ENCODE data around the gene EPHX1. TPM values are rescaled to one million over a fixed set of nuclear protein-coding genes. Genes with fewer than 3 reads are reported as not detected.
"Not testable (repeated sequence)": the region's sequence is repeated elsewhere in the genome, so short reads cannot be mapped to it uniquely, and the experiment has no call there.

The EPHX1 gene
- total RNA-seq, 1 donor from 2014 or later: 76.8 TPM

DNA sequence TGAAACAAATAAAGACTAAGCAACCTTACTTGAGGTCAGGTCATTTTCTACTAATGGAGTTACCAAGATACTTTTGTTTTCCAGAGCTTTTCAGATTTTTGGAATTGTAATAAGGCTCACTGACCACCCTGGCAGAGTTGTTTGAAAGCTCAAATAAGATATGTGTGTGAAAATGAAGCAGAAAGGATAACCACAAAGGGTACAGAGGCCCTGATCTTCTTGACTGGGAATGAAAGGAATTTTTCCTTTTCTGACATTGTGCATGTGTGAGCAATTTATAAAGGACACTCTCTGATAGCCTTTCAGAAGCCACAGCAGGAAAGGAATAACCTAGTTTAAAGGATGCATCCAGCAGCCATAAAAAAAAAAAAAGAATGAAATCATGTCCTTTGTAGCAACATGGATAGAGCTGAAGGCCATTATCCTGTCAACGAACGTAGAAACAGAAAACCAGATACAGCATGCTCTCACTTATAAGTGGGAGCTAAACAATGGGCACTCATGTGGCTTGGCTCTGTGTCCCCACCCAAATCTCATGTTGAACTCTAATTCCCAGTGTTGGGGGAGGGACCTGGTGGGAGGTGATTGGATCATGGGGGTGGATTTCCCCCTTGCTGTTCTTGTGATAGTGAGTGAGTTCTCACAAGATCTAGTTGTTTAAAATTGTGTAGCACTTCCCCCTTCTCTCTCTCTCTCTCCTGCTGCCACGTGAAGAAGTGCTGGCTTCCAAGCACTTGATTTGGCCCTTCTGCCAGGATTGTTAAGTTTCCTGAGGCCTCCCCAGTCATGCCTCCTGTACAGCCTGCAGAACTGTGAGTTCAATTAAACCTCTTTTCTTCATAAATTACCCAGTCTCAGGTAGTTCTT is 35.4 kb upstream of the EPHX1 start:
- intact Hi-C loops (cut with micrococcal nuclease): loop anchor here (10.0 kb wide), 2 partner anchors 220 to 270 kb away; no protein-coding TSS in a partner anchor
- ATAC-seq: no peak
- no peak for DNase-seq

DNA sequence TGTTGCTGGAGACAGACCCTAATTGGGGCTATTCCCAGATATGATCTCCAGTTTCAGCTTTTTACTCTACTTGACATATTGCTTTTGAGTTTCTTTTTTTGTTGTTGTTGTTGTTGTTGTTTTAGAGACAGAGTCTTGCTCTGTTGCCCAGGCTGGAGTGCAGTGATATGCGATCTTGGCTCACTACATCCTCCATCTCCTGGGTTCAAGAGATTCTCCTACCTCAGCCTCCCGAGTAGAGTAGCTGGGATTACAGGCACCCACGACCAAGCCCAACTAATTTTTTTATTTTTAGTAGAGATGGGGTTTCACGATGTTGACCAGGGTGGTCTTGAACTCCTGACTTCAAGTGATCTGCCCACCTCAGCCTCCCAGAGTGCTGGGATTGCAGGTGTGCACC is 33.6 kb upstream of the EPHX1 start:
- intact Hi-C loops (cut with micrococcal nuclease): loop anchor here (10.0 kb wide), 2 partner anchors 221 to 271 kb away; no protein-coding TSS in a partner anchor
- DNase-seq (no peak), ATAC-seq (no peak)

DNA sequence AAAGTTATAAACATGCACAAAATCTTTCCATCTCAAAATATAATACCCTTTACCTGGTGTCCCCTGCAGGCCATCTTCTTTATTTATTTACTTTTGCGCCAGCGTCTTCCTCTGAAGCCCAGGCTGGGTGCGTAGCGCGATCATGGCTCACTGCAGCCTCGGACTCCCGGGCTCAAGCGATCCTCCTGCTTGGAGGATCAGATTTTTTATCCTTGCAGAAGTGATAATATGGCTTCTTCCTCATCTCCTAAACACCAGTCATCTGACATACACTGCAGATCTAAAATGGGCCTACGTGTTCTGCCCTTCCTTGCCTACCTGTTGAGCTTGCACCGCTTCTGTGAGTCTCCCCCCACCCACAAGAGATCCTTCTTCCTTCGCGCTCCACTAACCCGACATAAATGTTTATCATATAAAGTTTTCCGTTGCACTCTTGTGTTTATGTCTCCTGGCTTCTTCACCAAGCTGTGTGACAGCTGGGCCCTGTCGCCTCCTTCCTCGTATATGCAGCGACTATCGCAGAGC is 32.8 kb upstream of the EPHX1 start:
- ATAC-seq (peak; percentile 3), DNase-seq (no peak)
- intact Hi-C loops (cut with micrococcal nuclease): loop anchor here (10.0 kb wide), 2 partner anchors 222 to 272 kb away; no protein-coding TSS in a partner anchor

DNA sequence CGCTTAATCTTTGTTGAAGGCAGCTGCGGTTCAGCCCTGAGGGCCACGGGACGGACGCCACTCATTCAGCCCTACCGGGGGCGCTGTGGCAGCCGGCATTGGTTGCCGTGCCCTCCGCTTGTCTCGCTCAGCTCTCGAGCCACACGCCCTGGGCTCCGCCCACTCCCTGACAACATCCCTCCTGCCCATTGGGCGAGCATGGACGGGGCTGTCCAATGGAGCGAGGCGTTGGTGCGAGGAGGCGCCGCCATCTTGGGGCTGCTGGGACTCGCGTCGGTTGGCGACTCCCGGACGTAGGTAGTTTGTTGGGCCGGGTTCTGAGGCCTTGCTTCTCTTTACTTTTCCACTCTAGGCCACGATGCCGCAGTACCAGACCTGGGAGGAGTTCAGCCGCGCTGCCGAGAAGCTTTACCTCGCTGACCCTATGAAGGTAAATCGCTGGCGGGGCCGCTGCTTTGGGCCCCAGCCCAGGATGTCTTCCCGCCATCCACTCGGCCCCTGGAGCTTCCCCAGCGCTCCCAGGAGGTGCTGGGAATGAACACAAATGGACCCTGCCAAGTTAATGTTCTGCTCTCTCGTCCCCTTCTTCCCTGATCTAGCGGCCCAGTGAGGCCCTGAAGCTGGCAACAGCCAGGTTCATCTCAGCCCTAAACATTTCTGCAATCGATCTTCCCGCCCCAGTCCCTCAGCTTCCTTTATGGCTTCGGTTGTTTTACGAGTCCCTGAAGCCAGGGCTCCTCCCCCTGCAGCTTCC is 32.2 kb upstream of the EPHX1 start, which contains the start of gene SRP9:
Gene SRP9, plus strand, starts transcription at position 244 of the 754 bp plus-strand sequence. Its CDS starts 115 bp downstream, at position 359.
- intact Hi-C loops (cut with micrococcal nuclease): loop anchor here (10.0 kb wide), 2 partner anchors 223 to 273 kb away; no protein-coding TSS in a partner anchor
- DNase-seq (peak; percentile 99), ATAC-seq (peak; percentile 100)

DNA sequence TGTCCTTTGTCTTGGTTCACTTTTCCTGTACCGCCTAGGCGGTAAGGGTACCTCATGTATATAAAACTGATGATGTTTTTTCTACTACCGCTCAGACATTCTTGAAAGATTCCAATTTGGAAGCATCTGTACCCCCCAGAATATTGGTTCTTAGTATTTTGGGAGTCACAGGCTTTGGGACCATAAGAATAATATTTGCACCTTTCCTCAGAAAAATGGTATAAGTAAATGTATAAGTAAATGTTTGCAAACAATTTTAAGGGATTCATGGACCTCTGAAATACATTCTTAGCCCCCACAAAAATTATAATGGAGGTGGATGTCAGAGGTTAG is 31.6 kb upstream of the EPHX1 start:
- no peak for DNase-seq
- ATAC-seq: no peak
- intact Hi-C loops (cut with micrococcal nuclease): loop anchor here (10.0 kb wide), 2 partner anchors 224 to 274 kb away; no protein-coding TSS in a partner anchor

DNA sequence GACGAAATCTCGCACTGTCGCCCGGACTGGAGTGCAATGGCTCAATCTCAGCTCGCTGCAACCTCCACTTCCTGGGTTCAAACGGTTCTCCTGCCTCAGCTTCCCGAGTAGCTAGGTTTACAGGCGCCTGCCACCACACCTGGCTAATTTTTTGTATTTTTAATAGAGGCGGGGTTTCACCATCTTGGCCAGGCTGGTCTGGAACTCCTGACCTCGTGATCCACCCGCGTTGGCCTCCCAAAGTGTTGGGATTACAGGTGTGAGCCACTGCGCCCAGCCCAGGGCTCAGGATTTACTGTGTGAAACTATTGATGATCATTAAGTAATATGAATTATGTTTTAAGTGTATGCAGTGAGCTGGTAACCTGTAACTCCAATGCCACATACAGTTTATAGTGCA is 30.8 kb upstream of the EPHX1 start:
- not testable (repeated sequence) for DNase-seq, ATAC-seq
- intact Hi-C loops (cut with micrococcal nuclease): loop anchor here (10.0 kb wide), 2 partner anchors 224 to 274 kb away; no protein-coding TSS in a partner anchor

DNA sequence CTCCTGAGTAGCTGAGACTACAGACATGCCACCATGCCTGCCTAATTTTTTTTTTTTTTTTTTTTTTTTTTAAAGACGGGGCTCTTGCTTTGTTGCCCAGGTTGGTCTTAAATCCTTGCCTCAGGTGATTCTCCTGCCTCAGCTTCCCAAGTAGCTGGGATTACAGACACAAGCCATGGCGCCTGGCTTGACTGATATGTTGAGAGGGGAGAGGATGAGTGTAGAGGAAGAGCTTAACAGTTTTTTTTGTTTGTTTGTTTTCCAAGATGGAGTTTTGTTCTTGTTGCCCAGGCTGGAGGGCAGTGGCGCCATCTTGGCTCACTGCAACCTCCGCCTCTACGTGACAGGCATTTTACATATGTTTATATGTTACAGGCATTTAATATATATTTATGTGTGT is 29.8 kb upstream of the EPHX1 start:
- intact Hi-C loops (cut with micrococcal nuclease): no loop called here
- DNase-seq (no peak), ATAC-seq (no peak)

DNA sequence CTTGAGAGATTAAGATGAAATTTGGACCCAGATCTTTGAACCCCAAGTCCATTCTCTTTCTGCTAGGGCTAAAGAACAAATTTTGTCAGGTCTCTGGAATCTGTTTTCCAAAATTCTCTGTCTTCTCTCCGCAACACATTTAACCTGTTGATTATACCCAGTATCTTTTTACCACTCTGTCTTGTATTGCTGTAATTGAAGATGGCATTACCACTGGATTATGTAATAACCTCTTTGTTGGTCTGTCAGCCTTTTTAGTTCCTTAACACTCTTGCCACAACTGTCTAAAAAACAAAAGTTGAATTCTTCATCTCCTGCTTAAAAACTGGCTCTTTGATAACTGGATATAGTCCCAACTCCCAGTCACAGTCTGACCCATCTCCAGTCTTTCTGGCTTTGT is 29.3 kb upstream of the EPHX1 start:
- DNase-seq: no peak
- ATAC-seq: no peak
- intact Hi-C loops (cut with micrococcal nuclease): no loop called here

DNA sequence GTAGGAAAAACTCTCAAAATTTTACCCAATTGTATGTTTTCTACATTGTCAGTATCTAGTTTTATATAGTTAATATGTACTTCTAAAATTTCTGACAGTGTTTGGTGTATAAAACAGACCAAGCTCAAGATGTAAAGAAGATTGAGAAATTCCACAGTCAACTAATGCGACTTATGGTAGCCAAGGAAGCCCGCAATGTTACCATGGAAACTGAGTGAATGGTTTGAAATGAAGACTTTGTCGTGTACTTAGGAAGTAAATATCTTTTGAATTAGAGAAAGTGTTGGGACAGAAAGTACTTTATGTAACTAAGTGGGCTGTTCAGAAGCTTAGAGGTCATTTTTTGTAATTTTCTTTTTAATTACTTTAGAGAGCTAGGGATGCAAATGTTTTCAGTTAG is 20.8 kb upstream of the EPHX1 start:
- not testable (repeated sequence) for ATAC-seq

DNA sequence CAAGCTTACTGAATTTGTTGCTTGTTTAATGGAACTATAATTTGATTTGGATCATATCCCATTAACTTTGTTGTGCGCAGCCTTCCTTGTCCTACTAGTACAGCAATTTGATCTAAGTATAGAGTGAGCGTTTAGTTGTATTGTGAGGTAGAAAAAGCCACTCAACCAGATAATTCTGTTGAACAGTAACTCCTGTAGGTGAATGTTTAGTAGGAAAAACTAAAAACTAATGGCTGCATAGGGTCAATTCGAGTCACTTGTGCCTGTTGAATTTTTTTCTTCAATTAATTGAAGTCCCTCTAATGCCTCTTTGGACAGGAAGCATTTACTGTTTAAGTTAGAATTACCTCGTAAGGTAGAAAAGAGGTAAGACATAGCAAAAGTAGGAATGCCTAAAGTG is 15.0 kb upstream of the EPHX1 start:
- ATAC-seq (no peak), DNase-seq (no peak)
- intact Hi-C loops (cut with micrococcal nuclease): no loop called here

More for the DNA sequence above, 20.8 kb upstream of the EPHX1 start:
- DNase-seq; intact Hi-C loops (cut with micrococcal nuclease): not testable (repeated sequence)

DNA sequence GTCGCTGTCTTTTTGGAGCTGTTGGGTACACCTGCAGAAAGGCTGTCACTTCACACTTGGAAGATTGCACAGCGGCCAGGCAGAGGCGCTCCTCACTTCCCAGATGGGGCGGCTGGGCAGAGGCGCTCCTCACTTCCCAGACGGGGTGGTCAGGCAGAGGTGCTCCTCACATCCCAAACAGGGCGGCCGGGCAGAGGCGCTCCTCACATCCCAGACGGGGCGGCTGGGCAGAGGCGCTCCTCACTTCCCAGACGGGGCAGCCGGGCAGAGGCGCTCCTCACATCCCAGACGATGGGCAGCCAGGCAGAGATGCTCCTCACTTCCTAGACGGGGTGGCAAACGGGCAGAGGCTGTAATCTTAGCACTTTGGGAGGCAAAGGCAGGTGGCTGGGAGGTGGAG is 13.8 kb upstream of the EPHX1 start:
- DNase-seq; ATAC-seq; intact Hi-C loops (cut with micrococcal nuclease): not testable (repeated sequence)

DNA sequence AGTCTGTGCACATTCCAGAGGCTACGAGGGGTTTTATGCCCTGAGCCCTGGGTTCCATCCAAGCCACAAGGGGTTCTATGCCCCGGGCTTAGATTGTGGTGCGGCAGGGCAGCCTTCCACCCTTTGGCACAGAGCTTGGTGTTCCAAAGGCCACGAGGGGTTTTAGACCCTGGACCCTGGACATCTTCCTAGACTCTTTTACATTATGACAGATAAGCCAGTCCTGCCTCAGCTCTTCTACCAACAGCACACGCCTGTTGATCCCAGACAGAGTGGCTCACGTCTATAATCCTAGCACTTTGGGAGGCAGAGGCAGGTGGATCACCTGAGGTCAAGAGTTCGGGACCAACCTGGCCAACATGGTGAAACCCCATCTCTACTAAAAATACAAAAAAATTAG is 8.8 kb upstream of the EPHX1 start:
- DNase-seq; intact Hi-C loops (cut with micrococcal nuclease); ATAC-seq: not testable (repeated sequence)

DNA sequence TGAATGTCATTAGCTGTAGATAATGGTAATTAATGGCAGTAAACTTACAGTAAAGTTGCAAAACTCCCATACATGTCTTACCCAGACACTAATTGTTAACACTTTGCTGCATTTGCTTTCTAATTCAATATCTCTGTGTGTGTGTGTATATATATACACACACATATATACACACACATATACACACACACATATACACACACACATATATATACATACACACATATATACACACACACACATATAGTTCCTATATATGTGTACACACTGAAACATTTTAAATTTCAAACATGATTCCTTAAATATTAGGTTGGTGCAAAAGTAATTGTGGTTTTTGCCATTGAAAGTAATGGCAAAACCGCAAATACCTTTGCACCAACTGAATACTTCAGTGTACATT is 3.7 kb upstream of the EPHX1 start:
- intact Hi-C loops (cut with micrococcal nuclease): no loop called here
- no peak for ATAC-seq

DNA sequence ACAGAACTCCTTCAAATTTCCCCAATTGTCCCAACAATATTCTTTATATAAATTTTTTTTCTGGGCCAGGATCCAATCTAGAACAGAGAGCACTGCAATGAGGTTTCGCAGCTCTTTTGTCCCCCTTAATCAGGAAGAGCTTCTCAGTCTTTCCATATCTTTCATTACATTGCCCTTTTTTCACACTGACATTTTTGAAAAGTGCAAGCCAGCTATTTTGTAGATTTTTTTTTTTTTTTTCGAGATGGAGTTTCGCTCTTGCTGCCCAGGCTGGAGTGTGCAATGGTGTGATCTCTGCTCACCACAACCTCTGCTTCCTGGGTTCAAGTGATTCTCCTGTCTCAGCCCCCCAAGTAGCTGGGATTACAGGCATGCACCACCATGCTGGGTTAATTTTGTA is 3.2 kb upstream of the EPHX1 start:
- ATAC-seq; DNase-seq; intact Hi-C loops (cut with micrococcal nuclease): not testable (repeated sequence)

More for the DNA sequence above, 3.7 kb upstream of the EPHX1 start:
- DNase-seq: no peak

DNA sequence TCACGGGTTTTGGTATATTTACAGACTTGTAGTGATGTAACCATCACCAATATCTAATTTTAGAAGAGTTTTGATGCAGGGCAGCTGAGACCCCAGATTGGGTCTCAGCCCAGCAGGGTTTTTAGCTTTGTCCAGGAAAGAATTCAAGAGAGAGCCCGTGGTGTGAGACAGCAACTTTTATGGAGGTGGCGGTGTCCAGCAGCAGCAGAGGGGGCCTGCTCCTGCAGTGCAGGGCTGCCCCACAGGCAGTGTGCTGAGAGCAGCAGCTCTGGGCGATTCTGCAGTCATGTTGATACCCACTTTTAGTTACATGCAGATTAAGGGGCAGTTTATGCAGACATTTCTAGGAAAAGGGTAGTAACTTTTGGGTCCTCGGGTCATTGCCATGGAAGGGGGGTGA is 1.8 kb upstream of the EPHX1 start:
- DNase-seq (no peak), ATAC-seq (no peak)
- intact Hi-C loops (cut with micrococcal nuclease): no loop called here

DNA sequence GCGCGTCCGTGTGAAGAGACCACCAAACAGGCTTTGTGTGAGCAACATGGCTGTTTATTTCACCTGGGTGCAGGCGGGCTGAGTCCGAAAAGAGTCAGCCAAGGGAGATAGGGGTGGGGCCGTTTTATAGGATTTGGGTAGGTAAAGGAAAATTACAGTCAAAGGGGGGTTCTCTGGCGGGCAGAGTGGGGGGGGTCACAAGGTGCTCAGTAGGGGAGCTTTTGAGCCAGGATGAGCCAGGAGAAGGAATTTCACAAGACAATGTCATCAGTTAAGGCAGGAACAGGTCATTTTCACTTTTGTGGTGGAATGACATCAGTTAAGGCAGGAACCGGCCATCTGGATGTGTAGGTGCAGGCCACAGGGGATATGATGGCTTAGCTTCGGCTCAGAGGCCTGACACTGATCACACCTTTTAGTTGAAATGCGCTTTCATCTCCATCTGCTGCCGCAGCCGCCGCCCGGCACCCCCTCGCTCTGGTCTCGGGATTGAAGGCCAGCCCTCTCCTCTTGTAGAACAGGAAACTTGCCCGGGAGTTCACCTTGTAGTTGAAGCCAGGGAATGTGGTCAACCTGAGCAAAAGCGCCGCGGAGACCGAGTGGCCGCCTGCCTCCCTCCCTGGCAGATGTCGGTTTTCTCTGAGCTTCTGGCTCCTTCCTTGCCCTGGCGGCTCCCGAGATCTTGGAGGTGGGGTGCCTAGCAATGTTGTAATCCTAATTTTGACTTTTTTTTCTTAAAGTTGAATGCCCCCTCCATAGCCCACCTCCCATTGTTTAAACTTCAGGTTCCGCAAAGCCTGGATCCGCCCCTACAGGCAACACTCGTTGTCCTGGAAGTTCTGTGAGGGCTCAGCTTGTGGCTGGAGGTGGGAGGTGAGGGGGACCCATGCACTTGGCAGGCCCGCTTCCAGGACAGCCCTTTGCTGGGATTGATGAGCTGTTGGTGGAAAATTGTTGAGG is 935 bp downstream of the EPHX1 start:
- peak; percentile 65 for DNase-seq
- intact Hi-C loops (cut with micrococcal nuclease): not testable (repeated sequence)
- ATAC-seq: peak; percentile 31

DNA sequence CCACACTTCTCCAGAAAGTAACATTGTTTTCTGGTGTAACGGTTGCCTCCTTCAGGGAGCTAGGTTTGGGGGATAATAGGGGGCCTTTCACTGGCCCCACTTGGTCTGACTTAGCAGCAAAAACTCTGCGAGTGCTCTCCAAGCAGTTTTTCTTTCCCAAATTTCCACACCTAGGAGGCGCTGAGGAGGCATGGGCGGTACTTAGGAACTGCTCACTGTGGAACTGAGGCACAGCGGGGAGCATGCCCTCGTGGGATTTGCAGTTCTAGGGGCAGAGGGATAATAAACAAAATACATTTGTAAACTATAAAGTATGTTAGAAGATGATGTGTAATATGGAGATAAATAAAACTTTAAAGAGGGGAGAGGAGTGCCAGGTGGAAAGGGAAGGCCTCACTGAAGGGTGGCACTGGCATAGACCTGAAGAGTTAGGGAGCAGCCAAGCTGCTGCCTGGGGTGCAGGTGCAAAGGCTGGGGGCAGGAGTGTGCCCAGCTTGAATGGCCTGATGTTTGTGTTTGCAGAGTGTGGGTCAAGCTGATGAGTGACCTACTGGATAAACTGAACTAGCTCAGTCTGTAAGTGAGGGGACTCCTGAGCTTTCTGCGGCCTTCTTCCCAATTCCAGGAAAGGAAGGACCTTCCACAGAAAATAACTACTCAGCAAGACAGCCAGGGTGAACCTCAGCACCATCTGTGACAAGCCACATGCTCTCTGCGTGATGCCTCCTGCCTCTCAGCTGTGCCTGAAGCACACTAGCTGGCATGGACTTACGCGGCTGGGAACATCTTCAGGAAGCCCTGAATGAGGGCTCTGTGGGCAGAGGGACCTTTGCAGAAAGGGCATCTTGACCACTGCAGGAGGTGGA is 1.9 kb downstream of the EPHX1 start:
- intact Hi-C loops (cut with micrococcal nuclease): no loop called here
- ATAC-seq (no peak), DNase-seq (peak; percentile 19)

Data from left ventricle myocardium superior (tissue), 1 donor.